Mesenteric fat pad (tissue), 1 donor: Measurements from ENCODE around the gene NPLOC4. TPM values are rescaled to one million over a fixed set of nuclear protein-coding genes. Genes with fewer than 3 reads are reported as not detected.

Experiments used
- DNase-seq: peaks from one replicate; pipeline ENCODE4 v3.0.0-alpha.2; 2020; ENCODE audit warnings: low spot score
- total RNA-seq: library from RNA; stranded (reverse); fragmentation: NEBNext Ultra II Directional; extraction: Animal tissue kit (Norgen Biotek cat#: 25700); gene quantifications from one replicate; pipeline ENCODE4 v1.2.1, GENCODE V29; 2021
- donor health status: DM: yes; HTN: yes; CAD: no.

Gene NPLOC4
- total RNA-seq, 1 donor from 2014 or later, result 129 TPM

- DNase-seq, result no peak
Observed at GRCh38 chr17:81549826-81550225, 87.1 kb downstream of the NPLOC4 start.

DNA sequence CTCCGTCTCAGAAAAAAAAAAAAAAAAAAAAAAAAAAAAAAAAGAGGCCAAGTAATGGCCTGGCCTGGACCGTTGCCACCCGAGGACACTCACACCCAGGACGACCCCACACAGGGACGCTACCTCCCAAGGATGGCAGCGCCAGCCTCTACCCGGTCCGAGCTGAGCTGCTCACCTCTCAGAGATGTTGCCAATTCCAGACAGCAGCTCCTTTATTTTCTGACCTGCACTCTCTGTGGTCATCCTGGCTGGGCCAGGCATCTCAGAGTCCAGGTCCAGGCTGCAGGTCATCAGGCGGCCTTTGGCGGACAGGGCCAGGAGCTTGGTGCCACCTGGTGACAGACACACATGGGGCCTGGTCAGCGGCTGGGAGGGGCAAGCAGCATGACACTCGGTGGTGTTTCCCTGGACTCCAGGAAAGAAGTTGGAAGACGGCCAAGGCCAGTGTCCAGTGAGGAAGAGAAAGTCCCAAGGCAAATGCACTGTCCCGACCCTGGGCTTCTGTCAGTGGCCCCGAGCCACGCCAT lies 87.8 kb downstream of the NPLOC4 start:
- DNase-seq, result no peak

DNA sequence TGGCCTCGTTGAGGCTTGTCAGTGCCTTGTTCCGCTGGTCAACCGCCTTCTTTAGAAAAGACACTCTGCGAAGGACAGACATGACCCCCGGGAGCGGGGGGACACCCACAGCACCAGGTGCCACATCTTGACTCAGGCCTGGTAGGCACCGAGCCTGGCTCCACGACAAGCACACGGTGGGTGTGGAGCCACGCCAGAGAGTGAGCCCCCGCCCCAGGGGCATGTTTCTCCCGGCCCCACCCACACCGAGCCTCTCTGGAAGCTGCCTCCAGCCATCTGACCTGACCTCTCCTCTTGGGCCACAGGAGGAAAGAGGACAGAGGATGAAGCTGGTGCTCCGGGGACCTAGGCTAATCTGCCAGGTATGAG lies 89.3 kb downstream of the NPLOC4 start:
- DNase-seq, result no peak

- DNase-seq, result no peak
Observed at GRCh38 chr17:81546906-81547613, 89.9 kb downstream of the NPLOC4 start.

- no peak for DNase-seq
Observed at GRCh38 chr17:81545160-81545949, 91.6 kb downstream of the NPLOC4 start.

DNA sequence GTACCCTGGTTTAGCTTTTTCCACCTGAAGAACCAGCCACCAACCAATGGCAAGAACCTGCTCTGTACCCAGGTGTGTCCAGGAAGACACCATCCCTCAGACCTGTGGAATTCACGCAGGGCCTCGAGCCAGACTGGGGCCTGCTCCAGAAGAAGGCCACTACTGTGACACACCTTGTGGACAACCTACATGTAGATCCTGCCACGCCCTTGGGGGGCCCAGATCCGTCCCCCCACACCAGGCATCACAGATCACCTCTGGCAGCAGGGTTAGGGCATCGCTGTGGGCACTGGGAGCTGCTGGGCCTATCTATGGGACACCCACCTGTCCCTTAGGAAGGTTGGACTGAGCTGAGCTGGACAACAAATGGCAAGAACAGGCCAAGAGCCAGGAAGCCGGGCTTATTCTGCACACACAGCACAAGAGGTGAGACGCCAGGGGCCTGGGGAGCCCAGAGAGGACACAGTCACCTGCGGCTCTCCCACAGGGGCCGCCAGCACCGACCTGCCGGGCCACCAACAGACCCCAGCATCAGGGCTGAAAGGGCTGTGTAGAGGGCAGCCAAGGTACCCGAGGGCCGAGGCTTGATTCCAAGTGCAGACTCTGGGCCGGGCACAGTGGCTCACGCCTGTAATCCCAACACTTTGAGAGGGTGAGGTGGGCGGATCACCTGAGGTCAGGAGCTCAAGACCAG lies 92.5 kb downstream of the NPLOC4 start:
- no peak for DNase-seq

GRCh38 chr17:81543756-81544155 lies 93.2 kb downstream of the NPLOC4 start:
- DNase-seq, result no peak

DNA sequence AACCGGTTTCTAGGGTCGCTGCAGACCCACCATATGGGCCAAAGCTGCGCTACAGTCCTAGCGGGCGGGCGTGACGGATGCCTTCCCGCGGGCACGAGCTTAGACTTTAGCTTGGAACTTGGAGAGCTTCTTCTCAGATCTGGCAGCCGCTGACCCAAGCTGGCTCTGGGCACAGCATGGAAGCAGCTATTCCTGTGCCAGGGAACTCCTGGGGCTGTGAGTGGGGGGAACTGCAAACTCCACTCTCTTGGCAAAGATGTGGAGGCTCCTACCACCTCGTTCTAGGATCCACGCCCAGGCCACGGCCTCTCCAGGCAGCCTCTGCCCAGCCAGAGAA lies 93.6 kb downstream of the NPLOC4 start:
- no peak for DNase-seq

DNA sequence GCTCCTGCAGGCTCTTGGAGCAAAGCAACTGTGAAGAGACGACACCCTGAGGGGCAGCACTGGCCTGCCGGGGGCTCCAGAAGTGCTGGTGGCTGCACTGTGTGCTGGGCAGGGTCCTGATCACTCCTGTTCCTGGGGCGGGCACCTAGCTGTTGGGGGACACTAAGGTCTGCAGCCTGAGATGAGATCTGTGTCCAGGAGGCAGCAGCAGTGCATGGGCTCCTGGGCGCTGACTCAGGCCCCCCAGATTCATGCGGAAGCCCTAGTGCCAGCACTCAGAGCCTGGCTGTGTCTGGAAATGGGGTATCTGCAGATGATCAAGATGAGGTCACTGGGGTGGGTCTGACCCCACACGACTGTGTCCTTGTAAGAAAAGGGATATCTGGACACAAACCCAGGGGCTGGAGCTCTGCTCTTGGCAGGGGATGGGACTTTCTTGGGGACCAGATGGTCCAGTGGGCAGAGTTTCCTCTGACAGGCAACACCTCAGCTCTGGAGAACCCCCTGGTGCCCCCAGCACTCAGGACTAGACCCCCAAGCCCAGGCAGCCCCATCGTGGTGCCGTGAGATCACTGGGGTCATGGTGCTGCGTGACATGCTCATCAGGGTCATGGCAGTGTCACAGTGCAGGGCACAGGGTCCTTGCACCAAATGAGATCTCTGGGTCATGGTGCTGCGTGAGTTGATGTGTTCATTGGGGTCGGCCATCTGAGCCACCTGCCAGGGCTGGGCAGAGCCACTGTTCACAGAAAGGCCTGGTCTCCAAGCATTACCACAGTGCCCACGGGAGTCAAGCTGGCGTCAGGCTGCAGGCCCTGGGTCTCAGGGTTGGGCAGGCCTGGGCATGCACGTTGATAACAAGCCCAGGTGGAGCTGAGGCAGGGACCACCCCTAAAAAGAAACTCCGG lies 94.2 kb downstream of the NPLOC4 start:
- DNase-seq, result no peak

DNA sequence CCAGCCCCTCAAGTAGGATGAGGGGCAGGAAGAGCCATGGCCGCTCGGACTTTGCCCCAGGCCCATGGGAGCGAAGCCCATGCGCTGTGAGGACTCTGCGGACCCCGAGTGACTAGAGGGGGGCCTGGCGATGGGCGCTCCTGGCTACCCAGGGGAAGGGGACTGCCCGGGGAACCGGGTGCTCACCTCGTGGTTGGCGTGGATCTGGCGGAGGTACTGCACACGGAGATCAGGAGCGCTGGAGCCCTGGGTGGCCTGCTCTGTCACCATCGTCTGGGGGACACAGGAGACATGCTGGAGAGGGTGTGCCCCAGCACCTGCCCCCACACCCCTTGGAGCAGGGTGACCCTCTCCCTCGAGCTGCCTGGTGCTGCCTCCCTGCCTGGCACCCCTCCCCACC lies 95.8 kb downstream of the NPLOC4 start:
- DNase-seq, result no peak

GRCh38 chr17:81540676-81541027 lies 96.3 kb downstream of the NPLOC4 start:
- no peak for DNase-seq

GRCh38 chr17:81539961-81540675 lies 96.8 kb downstream of the NPLOC4 start:
- DNase-seq, result no peak

DNA sequence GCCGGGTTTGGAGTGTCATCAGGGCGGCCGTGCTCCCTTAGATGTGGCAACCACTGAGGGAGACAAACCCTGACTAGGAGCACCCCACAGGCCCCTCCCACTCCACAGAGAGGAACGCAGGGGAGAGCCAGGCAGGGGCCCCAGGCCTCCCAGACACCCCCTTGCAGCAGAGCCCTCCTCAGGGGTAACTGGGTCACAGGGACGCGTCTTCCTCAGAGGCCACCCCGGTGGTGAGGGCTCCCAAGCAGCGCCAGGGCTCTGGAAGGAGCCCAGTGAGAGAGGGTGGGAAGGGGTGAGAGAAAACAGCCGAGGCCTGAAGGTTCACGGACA lies 97.4 kb downstream of the NPLOC4 start:
- DNase-seq, result no peak

DNA sequence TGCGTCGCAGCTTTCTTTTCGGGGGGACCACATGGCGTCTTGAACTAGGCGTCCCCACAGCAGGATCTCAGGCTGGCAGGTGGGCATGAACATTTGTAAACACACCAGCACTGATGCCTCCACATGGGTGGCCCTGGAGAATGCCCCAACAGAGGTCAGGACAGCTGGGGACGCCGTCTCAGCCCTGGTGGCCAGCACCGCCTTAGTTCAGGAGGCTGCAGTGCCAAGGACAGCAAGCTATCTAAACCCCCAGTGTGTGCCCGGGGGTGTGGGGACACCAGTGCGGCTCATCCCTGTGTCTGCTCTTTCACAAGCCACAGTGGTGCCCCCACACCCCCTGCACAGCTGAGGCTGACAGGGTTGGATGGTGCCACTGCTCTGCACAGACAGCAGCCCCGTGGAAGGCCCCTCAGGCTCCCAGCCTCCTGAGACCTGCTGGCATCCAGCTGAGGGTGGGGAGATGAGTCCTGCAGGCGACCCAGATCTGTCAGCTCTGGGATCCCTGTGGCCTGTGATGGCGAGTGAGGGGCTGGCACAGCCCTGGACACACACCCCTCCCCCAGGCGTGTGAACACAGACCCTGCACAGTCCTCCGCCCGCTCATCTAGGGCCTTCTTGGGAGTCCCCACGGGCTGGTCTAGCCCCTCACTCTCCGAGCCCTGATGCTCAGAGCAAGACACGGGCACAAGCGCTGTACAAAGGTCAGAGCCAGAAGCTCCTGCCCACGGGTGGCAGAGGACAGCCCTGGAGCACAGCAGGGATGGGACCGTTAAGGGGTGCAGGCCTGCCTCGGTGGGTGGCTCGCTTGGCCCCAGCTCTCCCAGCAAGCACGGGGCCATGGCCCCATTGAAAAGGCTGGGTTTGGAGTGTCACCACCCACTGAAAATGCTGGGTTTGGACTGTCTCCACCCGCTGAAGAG lies 98.0 kb downstream of the NPLOC4 start:
- no peak for DNase-seq

GRCh38 chr17:81537856-81538555 lies 98.9 kb downstream of the NPLOC4 start:
- DNase-seq, result no peak

DNA sequence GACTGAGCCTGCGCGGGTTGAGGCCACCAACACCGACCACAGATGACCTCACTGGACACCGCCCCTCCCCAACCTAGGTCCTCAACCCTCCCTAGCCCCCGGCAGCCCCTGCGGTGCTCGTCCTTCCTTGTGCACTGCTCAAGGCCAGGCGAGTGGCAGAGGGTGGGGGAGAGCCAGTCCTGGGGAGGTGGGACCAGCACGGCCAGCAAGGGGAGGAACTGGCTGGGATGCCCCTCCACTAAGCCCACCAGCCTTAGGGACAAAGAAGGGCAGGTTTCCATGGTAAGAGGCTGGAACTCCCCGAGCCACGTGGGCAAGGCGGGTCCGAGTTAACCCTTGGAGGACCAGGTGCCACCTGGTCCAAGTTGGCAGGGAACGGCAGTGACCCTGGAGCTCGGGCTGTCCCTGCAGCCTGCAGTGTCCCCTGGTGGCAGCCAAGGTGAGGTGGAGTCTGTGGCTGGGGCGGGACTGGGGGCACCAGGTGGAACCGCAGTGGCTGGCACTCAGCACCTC lies 99.5 kb downstream of the NPLOC4 start:
- no peak for DNase-seq

DNA sequence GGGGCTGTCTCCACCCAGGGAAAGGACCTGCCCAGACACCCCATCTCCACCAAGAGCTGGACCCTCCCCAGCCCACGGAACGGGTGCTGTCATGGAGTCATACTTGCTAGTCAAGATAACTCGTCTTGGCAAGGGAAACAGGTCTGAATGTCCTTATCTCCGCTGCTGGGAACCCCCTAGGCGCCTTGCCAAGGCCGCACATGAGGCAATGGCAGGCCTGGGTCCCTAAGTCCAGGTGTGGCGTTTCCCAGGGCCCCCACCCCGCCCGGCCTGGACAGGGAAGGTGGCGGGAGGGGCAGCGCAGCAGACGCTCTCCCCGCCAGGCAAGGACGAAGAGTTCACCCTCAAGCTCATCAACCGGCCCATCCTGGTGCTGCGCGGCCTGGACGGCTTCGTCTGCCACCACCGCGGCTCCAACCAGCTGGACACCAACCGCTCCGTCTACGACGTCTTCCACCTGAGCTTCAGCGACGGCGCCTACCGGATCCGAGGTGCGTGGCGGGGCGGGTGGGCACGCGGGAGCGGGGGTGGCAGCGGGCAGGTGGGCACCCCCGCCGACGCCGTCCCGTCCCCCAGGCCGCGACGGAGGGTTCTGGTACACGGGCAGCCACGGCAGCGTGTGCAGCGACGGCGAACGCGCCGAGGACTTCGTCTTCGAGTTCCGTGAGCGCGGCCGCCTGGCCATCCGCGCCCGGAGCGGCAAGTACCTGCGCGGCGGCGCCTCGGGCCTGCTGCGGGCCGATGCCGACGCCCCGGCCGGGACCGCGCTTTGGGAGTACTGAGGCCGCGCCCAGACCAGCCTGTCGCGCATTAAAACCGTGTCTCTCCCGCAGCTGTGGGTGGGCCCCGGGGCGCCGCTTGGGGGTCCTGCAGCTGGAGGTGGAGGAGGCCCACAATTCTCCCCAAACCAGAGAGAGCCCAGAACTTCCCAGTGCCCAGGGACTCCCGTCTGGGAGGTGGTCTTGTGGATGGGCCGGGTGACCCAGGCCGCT lies 100.3 kb downstream of the NPLOC4 start:
- DNase-seq, result no peak
